GM21515 (cell line): ENCODE measurements around the gene ADAM19.

Experiments used
- ATAC-seq: cut with Tn5 transposase; IDR thresholded peaks from one replicate; pipeline ENCODE4 v1.9.1; 2021; ENCODE audit not compliant: unreplicated experiment

The ADAM19 gene

DNA sequence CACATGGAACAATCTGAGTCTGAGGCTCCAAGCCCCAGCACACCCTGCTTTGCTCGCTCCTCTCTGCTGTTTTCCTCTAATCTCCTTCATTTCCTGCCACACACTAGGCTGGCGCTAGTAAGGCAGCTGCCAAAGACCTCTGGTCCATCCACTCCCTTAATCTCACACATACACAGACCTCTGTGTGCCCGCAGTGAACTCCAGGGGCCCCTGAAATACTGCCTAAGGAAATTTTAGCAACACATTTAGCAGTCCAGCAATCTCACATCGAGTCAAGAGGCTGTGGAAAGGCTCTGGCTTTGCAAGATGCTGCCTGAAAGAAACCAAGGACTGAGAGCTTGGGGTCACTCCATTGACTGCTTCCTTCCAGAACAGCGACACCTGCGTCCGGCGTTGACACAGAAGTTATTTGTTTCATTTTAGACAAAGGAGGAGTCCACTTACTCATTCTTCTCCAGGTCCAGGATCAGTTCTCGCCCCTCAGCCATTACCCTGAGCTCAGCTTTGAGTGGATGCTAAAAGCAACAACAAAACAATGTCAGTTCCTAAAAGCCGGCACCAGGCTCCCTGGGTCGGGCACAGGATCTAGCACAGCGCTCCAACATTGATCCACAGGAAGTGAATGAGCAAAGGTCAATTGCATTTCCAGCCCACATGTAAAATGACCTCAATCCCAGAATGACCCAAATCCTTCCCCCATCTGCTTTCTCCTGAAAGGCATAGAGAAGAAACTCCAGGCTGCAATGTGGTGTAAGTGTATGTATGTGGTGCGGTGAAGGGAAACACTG is 11.5 kb downstream of the ADAM19 start:
- no peak for ATAC-seq

- ATAC-seq: no peak
Observed at GRCh38 chr5:157563373-157563928, 12.1 kb downstream of the ADAM19 start.

DNA sequence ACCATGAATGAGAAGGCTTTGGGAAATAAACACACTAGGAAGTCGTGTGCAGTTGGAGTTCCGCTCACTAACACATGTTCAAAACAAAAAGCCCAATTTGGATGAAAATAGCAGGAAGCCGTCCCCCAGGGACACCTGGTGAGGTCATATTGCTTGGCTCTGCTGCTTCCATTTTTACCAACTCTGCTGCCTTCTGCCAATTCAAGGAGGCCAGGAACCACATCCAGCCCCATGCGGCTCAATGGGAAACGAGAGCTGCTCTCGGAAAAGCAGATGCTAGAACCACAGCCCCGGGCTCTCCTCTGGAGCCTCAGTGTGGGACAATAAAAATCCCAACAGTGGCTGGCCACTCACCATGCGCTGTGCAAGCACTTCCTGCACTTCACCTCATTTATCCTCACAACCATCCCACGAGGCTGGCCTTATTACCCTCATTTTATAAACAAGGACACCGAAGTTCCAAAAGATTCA is 13.4 kb downstream of the ADAM19 start:
- ATAC-seq: no peak

DNA sequence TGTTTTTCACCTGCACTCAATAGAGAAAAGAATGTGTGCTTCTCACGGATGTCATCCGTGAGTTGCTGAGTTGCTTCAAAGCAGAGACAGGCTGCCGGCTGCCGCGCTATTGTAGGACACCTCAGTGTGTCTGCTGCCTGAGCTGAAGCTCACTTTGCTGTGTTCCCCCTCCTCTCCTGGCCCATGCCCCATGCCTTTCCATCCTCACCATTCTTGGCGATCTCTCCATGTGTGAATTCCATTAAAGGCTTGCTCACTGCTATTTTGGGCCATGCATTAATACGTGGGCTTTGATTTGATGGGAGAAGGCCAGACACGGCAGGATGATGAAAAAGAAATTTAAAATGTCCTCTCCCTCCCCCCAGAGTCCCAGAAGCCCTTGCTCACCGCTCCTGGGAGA is 14.5 kb downstream of the ADAM19 start:
- no peak for ATAC-seq

GRCh38 chr5:157559301-157559700 is 16.3 kb downstream of the ADAM19 start:
- ATAC-seq: no peak

GRCh38 chr5:157558681-157559080 is 16.9 kb downstream of the ADAM19 start:
- ATAC-seq: no peak

GRCh38 chr5:157558041-157558595 is 17.5 kb downstream of the ADAM19 start:
- ATAC-seq: no peak

DNA sequence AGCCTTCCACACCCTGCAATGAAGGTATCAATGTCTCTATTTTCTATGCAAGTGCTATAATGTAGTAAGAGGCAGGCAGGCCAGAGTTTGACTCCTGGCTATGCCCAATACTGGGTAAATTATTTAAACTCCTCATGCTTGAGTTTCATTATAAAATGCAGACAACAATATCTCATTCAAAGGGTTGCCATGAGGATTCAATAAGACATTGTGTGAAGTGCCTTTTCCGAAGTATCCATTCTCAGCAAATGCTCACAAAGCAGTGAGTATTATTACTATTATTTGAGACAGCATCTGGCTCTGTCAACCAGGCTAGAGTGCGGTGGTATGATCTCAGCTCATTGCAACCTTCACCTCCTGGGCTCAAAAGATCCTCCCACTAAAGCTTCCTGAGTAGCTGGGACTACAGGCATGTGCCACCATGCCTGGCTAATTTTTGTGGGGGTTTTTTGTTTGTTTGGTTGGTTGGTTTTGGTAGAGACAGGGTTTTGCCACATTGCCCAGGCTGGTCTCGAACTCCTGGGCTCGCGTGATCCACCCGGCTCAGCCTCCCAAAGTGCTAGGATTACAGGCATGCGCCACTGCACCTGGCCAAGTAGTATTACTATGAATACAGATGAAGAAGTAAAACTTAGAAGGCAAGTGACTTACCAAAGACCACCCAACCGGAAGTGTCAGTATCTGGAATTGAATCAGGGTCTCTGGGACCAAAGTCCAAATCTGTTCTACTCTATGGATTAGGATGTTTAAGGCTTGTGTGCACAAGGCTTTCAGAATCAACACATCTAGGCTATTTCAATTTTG is 18.8 kb downstream of the ADAM19 start:
- ATAC-seq: no peak

DNA sequence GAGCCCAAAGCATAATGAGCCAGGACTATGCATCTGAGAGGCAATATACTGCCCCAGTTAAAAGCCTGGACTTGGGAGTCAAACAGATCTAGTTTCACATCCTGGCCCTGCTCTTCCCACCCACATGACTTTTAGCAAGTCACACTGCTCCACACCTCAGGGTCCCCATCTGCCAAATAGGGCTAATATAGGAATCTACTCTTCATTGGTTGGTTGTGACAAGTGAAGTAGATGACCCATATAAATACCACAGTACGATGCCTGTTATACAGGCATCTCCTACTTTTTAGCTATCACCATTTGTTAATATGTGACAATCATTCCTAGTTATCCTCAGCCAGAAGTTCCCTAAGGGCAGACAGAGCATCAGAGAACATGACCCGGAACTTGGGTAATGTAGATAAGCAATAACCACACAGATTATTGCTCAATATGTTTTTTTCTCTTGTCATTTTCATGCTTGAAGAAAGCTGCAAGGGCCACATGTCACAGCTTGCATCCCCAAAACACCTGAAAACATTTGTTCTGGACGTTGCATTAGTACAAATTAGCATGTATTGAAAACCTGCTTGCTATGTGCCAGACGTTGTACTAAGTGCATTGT is 20.4 kb downstream of the ADAM19 start:
- ATAC-seq: no peak

DNA sequence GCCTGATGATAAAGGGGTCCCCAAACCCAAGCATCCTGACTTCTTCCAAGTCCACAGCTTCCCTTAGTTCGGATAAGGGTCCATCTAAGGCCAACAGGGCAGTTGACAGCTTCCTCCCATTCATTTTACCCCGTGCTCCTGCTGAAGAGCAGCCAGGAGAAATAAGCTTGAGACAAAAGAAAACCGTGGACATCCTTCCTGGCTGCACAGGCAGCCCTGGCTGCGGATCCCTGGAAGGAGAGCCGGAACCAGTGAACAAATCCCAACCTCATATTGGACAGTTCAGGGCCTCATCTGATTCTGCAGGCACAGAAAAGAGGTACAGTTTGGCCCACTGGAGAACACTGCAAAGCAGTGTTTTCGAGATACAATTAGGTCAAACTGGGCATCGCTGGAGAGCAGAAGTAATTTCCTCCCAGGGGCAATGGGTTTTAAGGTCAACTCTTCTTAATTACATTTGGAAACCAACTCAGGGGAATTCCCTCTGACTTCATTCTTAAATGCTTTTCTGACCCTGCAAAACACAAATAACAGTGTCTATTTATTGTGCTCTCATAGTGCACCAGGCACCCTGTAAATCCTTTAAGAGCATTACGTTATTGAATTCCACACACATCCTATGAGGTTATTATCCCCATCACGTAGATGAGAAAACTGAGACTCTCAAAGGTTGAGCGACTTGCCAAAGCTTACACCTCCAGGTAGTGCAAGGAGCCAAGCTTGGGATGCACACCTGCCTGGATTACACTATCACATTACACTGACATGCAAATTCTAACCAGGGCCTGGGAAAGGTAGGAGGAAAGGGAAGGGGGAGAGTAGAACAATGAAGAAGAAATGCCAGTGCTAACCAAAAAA is 21.2 kb downstream of the ADAM19 start:
- ATAC-seq: no peak

- ATAC-seq: no peak
Observed at GRCh38 chr5:157552650-157553049, 22.9 kb downstream of the ADAM19 start.

GRCh38 chr5:157550663-157551062 is 24.9 kb downstream of the ADAM19 start:
- ATAC-seq: no peak

GRCh38 chr5:157549954-157550549 is 25.5 kb downstream of the ADAM19 start:
- no peak for ATAC-seq

- ATAC-seq: no peak
Observed at GRCh38 chr5:157549283-157549629, 26.3 kb downstream of the ADAM19 start.

GRCh38 chr5:157548513-157549282 is 26.9 kb downstream of the ADAM19 start:
- no peak for ATAC-seq

GRCh38 chr5:157547941-157548512 is 27.5 kb downstream of the ADAM19 start:
- no peak for ATAC-seq

GRCh38 chr5:157546456-157547100 is 29.0 kb downstream of the ADAM19 start:
- ATAC-seq: no peak

- no peak for ATAC-seq
Observed at GRCh38 chr5:157545610-157546310, 29.8 kb downstream of the ADAM19 start.
